Stimulated activated naive CD4-positive, alpha-beta T cell treated with Interleukin-2 at 50 U/mL for 16 hours (primary cell): Measurements from ENCODE around the gene GBE1.
A peak's percentile ranks its signal among the peaks of the same experiment; 100 is the strongest.
"Not testable (repeated sequence)": the region's sequence is repeated elsewhere in the genome, so short reads cannot be mapped to it uniquely, and the experiment has no call there.

Experiments
- DNase-seq: peaks from one replicate; lab custom pipeline; 2025; lab: John Stamatoyannopoulos, UW

GBE1 gene

GRCh38 chr3:81760924-81761903, at the start of gene GBE1:
Gene GBE1 (minus strand): TSS chr3:81761645. CDS start chr3:81761517, 128 bp downstream.
- peak; percentile 86 for DNase-seq

DNA sequence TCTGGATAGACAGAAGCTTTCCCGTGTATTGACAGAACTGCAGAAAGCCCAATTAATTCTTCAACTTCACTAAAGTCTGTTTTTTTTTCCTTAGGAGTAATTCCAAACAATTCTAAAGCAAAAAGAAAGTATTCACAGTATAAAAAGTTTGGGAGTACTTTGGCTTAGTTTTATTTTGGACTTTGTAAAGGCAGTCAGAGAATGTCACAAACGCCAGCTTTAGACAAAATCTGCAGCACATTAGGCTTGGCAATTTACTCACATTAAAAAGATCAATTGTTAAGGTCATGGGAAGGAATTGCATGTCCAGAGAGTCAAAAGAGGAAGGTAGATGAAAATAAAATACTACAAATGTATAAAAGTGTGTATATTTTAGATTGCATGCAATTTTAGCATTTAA, 47.5 kb upstream of the GBE1 start:
- no peak for DNase-seq

DNA sequence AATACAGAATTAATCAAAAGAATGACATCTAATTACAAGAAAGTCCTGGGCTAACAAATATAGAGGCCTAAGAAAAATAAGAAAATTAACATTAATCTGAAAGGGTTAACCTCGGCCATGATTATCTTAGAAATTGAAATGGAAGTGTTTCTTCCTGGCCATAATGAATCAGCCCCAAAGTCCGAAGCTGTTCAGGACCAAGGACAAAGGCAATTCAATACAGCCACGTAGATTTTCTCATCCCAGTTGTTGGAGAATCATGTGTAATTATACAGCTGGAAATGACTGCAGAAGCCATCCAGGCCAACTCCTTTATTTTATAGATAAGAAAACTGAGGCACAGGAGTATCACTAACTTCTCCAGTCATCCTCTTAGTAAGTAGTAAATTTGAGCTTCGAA, 38.0 kb upstream of the GBE1 start:
- DNase-seq = no peak

DNA sequence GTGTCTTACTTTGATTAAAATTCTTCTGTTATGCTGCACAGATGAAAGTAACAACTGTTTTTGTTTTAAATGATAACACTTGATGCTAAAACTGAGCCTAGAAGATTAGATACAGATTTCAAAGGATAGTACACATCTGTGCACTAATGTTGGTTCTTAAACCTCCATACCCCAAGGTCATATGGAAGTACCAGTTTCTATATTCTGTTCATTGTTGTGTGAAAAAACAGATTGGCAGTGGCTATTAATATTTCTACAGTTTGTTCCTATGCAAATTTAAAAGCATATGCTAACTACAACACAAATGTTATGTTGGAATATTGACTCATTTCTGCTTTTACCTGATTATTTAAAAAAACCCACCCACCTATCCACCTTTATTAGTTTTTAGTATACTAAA, 32.0 kb upstream of the GBE1 start:
- DNase-seq = no peak

GRCh38 chr3:81790117-81790516, 28.7 kb upstream of the GBE1 start:
- DNase-seq = no peak

- DNase-seq = no peak
These were observed 28.2 kb upstream of the GBE1 start for GRCh38 chr3:81789691-81790090.

- DNase-seq = no peak
These were observed 27.2 kb upstream of the GBE1 start for GRCh38 chr3:81788610-81789009.

GRCh38 chr3:81788044-81788443, 26.6 kb upstream of the GBE1 start:
- no peak for DNase-seq

- DNase-seq = no peak
These were observed 21.1 kb upstream of the GBE1 start for GRCh38 chr3:81782585-81782984.

- no peak for DNase-seq
These were observed 17.3 kb upstream of the GBE1 start for GRCh38 chr3:81778678-81779182.

- DNase-seq = no peak
These were observed 15.2 kb upstream of the GBE1 start for GRCh38 chr3:81776643-81777042.

DNA sequence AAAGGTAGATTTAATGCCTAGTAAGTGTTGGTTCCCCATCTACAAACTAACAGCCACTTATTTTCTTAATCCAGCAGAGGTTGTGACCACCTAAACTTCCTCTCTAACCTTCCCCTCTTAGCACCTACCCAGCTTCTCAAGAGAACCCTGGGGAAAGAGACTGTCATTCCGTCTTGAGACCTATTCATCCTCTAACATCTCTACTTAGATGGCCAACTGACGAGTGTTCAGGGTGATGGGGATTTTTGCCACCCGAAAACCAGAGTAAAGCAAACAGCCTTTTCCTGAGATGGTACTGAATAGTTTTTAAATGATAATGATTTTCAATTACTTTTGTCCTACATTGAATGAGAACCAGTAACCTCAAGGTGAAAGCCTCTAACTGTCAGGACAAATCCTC, 9.3 kb upstream of the GBE1 start:
- no peak for DNase-seq

GRCh38 chr3:81769299-81769698, 7.9 kb upstream of the GBE1 start:
- DNase-seq = no peak

DNA sequence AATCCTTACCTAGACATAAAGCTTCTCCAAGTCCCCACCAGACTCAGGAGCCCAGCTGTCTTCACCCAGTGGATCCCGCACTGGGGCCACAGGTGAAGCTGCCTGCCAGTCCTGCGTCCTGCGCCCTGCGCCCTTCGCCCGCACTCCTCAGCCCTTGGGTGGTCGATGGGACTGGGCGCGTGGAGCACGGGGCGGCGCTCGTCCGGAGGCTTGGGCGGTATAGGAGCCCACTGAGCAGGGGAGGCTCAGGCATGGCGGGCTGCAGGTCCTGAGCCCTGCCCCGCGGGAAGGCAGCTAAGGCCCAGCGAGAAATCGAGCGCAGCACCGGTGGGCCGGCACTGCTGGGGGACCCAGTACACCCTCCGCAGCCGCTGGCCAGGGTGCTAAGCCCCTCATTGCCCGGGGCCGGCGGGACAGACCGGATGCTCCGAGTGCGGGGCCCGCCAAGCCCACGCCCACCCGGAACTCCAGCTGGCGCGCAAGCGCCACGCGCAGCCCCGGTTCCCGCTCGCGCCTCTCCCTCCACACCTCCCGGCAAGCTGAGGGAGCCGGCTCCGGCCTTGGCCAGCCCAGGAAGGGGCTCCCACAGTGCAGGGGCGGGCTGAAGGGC, 5.9 kb upstream of the GBE1 start:
- DNase-seq = not testable (repeated sequence)

- no peak for DNase-seq
These were observed 4.0 kb upstream of the GBE1 start for GRCh38 chr3:81765400-81765799.

- no peak for DNase-seq
These were observed 3.2 kb upstream of the GBE1 start for GRCh38 chr3:81764665-81765064.

- DNase-seq = no peak
These were observed 2.6 kb upstream of the GBE1 start for GRCh38 chr3:81764002-81764401.

DNA sequence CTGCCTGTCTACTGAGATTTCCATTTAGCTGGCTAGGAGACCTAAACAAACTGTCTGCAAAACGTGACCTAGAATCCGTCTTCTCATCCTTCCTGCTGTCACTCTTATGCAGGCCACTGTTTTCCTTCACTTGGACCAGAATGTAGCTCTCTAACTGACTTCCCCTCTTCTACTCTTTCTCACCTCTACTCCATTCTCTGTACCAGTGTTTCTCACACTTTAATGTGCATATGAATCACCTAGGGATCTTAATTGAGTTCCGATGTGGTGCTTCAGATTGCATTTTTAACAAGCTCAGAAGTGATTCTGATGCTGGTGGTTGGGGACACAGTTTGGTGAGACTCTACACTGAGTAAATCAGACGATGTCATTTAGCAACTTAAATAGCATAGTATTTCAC, 1.6 kb upstream of the GBE1 start:
- no peak for DNase-seq

- DNase-seq = no peak
These were observed 597 bp upstream of the GBE1 start for GRCh38 chr3:81761904-81762580.

- no peak for DNase-seq
These were observed 1.2 kb downstream of the GBE1 start for GRCh38 chr3:81760215-81760614.

- not testable (repeated sequence) for DNase-seq
These were observed 2.7 kb downstream of the GBE1 start for GRCh38 chr3:81758771-81759170.

DNA sequence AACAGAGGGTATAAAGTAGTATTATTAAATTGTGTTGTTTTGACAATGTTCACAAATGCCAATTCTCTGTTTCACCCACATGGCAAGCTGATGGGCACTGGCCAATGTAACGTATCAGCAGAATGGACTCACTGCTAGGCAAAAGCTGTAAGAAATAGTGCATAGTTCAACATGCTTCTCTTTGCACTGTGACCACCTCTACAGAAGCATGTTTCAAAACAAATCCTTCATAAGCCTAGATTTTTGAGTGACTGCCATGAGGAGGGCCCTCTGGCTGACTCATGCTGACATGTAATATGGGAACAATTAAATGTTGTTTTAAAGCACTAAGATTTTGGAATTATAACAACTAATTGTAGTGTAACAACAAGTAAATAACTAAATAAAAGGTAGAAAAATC, 3.2 kb downstream of the GBE1 start:
- no peak for DNase-seq
